Thyroid gland (tissue), 4 donors: Measurements from ENCODE around the gene BTBD6.

Source experiments
- CTCF ChIP-seq, 6 experiments: fragments of 200-600 bp in 3 of 6; fragments of 450-650 bp in 3 of 6; sonication (generic) in 3 of 6; IDR thresholded peaks; one replicate each; pipeline ENCODE4 v1.5.1; 2016 to 2019; ENCODE audit warnings: antibody characterized with exemption in 6 of 6, mild to moderate bottlenecking in 2 of 6, inconsistent platforms in 1 of 6, moderate library complexity in 1 of 6
- POLR2A ChIP-seq, 2 donors: fragments of 450-650 bp; IDR thresholded peaks; one replicate each; pipeline ENCODE4 v1.6.1; 2017; ENCODE audit warnings: antibody characterized with exemption in 2 of 2, mild to moderate bottlenecking in 2 of 2, moderate library complexity in 1 of 2

DNA sequence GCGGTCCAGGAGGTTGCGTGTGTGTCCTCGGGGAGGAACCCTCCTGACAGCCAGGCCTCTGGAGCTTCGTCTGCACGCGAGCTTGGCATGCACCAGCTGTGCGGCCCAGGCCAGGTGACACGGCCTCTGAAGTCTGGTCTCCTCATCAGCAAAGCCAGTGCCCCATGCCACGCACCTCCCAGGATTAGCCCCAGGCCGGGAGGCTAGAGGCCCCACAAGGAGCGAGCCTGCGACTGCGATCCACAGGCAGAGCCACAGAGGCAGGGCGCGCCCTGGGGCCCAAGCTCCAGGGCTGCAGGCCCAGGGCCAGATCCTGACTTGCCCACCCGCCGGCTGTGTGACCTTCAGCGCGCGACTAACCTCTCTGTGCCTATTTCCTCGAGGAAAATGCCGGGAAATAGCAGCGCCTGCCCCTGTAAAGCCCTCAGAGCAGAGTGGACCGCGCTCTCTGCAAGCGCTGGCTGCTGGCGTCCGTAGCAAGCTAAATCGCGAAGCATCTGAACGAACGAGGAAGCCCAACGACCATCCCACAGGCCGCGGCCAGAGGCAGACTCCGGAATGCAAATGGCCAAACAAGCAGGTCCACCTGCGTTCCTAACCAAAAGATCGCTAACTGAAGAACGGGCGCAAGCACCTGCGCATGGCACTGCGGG, 492 bp upstream of the BTBD6 start:
- TF ChIP-seq POLR2A (IDR thresholded peaks at IDR 0.05) = no peak
- no peak for TF ChIP-seq CTCF (IDR thresholded peaks at IDR 0.05)
